SU-DHL-6 (cell line): ENCODE data around the gene KPNA1.

Experiments
- CTCF ChIP-seq: fragments of 200-600 bp; sonication (generic); IDR thresholded peaks from one replicate; pipeline ENCODE4 v1.5.1; 2017; ENCODE audit warnings: antibody characterized with exemption, mild to moderate bottlenecking, low read length, moderate library complexity; ENCODE audit not compliant: insufficient read depth, poor library complexity, severe bottlenecking
- EZH2phosphoT487 ChIP-seq: fragments of 200-600 bp; sonication (generic), shearing (Covaris generic); conservative IDR thresholded peaks from 2 replicates; pipeline ENCODE4 v1.6.1; 2018; ENCODE audit warnings: mild to moderate bottlenecking, antibody characterized with exemption, low read length, moderate library complexity, mixed read lengths

DNA sequence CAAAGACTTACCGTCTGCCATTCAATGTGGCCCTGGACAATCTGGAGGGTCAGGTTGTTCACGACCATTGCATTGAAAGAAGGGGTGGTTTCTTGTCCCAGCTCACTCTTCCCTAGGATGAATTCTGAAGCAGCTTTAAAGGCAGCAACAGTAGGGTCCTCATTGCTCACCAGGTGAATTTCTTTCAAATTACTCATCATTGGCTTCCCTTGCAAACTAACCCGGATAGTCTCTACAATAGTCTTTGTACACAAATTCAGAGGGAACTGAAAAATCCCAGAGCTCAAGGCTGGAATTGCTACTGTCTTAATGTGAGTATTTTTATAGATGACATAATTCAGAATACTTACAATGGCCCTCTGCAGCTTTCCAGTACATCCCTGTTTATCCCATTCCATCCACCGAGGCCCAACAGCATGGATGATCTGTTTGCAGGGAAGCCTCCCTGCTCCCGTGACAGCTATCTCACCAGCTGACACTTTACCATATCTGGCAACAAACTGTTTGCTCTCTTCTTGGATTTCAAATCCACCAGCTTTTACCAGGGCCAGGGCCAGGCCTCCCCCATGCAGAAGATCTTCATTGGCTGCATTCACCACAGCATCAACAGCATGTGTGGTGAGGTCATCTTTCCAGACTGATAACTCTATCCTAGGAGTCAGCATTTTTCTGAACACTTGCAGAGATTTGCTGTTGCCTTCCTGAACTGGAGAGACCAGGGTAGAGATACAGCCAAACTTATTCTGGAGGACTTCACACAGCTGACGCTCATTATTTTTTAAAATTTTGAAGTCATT lies 40.7 kb upstream of the KPNA1 start:
- TF ChIP-seq CTCF (no peak), EZH2phosphoT487 (no peak)
